Esophagus squamous epithelium (tissue), 4 donors: ENCODE results near the gene PALD1.

Experiments
- POLR2A ChIP-seq, 4 donors: fragments of 450-650 bp; IDR thresholded peaks; one replicate each; pipeline ENCODE4 v1.6.1; 2017; ENCODE audit warnings: antibody characterized with exemption in 4 of 4, mild to moderate bottlenecking in 4 of 4, moderate library complexity in 3 of 4
- TF ChIP-seq, protein P1 (sequence below), 6 experiments: fragments of 450-650 bp in 4 of 6; fragments of 200-600 bp in 2 of 6; sonication (generic) in 2 of 6; IDR thresholded peaks; one replicate each; pipeline ENCODE4 v1.5.1; 2016 to 2019; ENCODE audit warnings: antibody characterized with exemption in 6 of 6, mild to moderate bottlenecking in 4 of 6, moderate library complexity in 4 of 6

DNA sequence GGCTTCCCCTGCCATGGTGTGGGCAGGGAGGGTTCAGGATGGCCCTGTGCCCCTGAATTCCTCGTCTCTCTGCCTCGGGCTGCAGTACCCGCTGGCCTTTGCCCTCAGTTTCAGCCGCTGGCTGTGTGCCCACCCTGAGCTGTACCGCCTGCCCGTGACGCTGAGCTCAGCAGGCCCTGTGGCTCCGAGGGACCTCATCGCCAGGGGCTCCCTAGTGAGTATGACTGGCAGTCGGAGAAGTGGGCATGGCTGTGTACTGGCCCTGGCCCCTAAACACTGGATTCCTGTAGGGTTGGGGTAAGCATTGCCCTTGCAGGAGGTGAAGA, 59.6 kb downstream of the PALD1 start:
- TF ChIP-seq, protein P1, sequence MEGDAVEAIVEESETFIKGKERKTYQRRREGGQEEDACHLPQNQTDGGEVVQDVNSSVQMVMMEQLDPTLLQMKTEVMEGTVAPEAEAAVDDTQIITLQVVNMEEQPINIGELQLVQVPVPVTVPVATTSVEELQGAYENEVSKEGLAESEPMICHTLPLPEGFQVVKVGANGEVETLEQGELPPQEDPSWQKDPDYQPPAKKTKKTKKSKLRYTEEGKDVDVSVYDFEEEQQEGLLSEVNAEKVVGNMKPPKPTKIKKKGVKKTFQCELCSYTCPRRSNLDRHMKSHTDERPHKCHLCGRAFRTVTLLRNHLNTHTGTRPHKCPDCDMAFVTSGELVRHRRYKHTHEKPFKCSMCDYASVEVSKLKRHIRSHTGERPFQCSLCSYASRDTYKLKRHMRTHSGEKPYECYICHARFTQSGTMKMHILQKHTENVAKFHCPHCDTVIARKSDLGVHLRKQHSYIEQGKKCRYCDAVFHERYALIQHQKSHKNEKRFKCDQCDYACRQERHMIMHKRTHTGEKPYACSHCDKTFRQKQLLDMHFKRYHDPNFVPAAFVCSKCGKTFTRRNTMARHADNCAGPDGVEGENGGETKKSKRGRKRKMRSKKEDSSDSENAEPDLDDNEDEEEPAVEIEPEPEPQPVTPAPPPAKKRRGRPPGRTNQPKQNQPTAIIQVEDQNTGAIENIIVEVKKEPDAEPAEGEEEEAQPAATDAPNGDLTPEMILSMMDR (IDR thresholded peaks at IDR 0.05) = no peak
- no peak for TF ChIP-seq POLR2A (IDR thresholded peaks at IDR 0.05)
